ENCODE results near the gene ADARB2. TPM values are rescaled to one million over a fixed set of nuclear protein-coding genes. Genes with fewer than 3 reads are reported as not detected.

ADARB2 gene
- polyA plus RNA-seq, 1 of the 3 experiments (the other 2 are of a cell fraction) = not detected

GRCh38 chr10:1180071-1180730, 557.1 kb downstream of the ADARB2 start:
- ChIA-PET CTCF (interaction anchor here (1.1 kb wide), 1 partner anchor 115 kb away, joined by 3 read pairs; no protein-coding TSS in a partner anchor), POLR2A (no interaction called here)
- no peak overlapping the region for H3K4me2 ChIP-seq
- H3K4me1 ChIP-seq (ENCODE audit: control insufficient read depth in 1 of 2, insufficient read depth in 2 of 2, low read depth in 1 of 2, low read length in 1 of 2) = no peaks in the 10 kb centered on the region; a peak in 1 of 4 replicates
- 53% methylated on average over 10 of the region's 16 CpGs for WGBS (ENCODE audit: low lambda C conversion rate)
- no peak overlapping the region for H3K27ac ChIP-seq (ENCODE audit: low read depth in 2 of 2, low read length in 1 of 2)
- no peak for DNase-seq
- no peak overlapping the region for H3K4me3 ChIP-seq (ENCODE audit: low read depth in 2 of 2, low read length in 1 of 2)
- H3K79me2 ChIP-seq (ENCODE audit: insufficient read depth) = no peaks in the 10 kb centered on the region
- no peaks in the 10 kb centered on the region for H3K9me2 ChIP-seq
- TF ChIP-seq POLR2AphosphoS5 (IDR thresholded peaks at IDR 0.05; ENCODE audit: low read depth, low read length) (no peak), FOXJ3 (CRISPR knock-in tag; IDR thresholded peaks at IDR 0.05) (no peak), SMC3 (IDR thresholded peaks at IDR 0.05; ENCODE audit: low read depth, low read length) (no peak), USF2 (IDR thresholded peaks at IDR 0.05; ENCODE audit: borderline replicate concordance, low read depth, low read length) (no peak), RFX5 (IDR thresholded peaks at IDR 0.05; ENCODE audit: low read length) (no peak), TEAD4 (IDR thresholded peaks at IDR 0.05; ENCODE audit: borderline replicate concordance, insufficient read depth) (no peak), NFIC (IDR thresholded peaks at IDR 0.05; ENCODE audit: borderline replicate concordance) (no peak), FOSL2 (IDR thresholded peaks at IDR 0.05; ENCODE audit: borderline replicate concordance, low read depth) (no peak), TCF12 (IDR thresholded peaks at IDR 0.05) (no peak), CTCF (IDR thresholded peaks at IDR 0.05) (no peak), RCOR1 (IDR thresholded peaks at IDR 0.05; ENCODE audit: low read length) (no peak), SIN3A (IDR thresholded peaks at IDR 0.05; ENCODE audit: borderline replicate concordance, low read depth, low read length) (no peak), MAX (IDR thresholded peaks at IDR 0.05; ENCODE audit: low read depth) (no peak), RXRA (IDR thresholded peaks at IDR 0.05; ENCODE audit: borderline replicate concordance, low read depth) (no peak), YY1 (IDR thresholded peaks at IDR 0.05; ENCODE audit: low read depth) (no peak), TAF1 (IDR thresholded peaks at IDR 0.05; ENCODE audit: borderline replicate concordance, low read depth, low read length) (no peak), ZBTB33 (IDR thresholded peaks at IDR 0.05; ENCODE audit: borderline replicate concordance, low read depth) (no peak), NRF1 (IDR thresholded peaks at IDR 0.05; ENCODE audit: low read depth, low read length) (no peak), GATA2 (CRISPR knock-in tag; IDR thresholded peaks at IDR 0.05) (no peak), MXI1 (IDR thresholded peaks at IDR 0.05; ENCODE audit: low read depth, low read length) (no peak)
- no peak overlapping the region for H3K9ac ChIP-seq
- no peak overlapping the region for H2AFZ ChIP-seq (ENCODE audit: low read depth)
- H3K9me3 ChIP-seq = no peaks in the 10 kb centered on the region
- no peaks in the 10 kb centered on the region for H4K20me1 ChIP-seq (ENCODE audit: insufficient read depth)
- no peaks in the 10 kb centered on the region for H3K36me3 ChIP-seq (replicated peaks in 1 of 2; ENCODE audit: control insufficient read depth in 1 of 2, insufficient read depth in 2 of 2, low read length in 1 of 2)
- no peaks in the 10 kb centered on the region for H3F3A ChIP-seq (replicated peaks; ENCODE audit: insufficient read depth)
- H3K27me3 ChIP-seq (ENCODE audit: insufficient read depth) = no peaks in the 10 kb centered on the region
